HG02798 (cell line): Measurements from ENCODE around the gene CEL.
"Not testable (repeated sequence)": the region's sequence is repeated elsewhere in the genome, so short reads cannot be mapped to it uniquely, and the experiment has no call there.

Source experiments
- ATAC-seq: cut with Tn5 transposase; IDR thresholded peaks from one replicate; pipeline ENCODE4 v1.9.1; 2021; ENCODE audit warnings: mild to moderate bottlenecking; ENCODE audit not compliant: unreplicated experiment, poor library complexity

Gene CEL

DNA sequence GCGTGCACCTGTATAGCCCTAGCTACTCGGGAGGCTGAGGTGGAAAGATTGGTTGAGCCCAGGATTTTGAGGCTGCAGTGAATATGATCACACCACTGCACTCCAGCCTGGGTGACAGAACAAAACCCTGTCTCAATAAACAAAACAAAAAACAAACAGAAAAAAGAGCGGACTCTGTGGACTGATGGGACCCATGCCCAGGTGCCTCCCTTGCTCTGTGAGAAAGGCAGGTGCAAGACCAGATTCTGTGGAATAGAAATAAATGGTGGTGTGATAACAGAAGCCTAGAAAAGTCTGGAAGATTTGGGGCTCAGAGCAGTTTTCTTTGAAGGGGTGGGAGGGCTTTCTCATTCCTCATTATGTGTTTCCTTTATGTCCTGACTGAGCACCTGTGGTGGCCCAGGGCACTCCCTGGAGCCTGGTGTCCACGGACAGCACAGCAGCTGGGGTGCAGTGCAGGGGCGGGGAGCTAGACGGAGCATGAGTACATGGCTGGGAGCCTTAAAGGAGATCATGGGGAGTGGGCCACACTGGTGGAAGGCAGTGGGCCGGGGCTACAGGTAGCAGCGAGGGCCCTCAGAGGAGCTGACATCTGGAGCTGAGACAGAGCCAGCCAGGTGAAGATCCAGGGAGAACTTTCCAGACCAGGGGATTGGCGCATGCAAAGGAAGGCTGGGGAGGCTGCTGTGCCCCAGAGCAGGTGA is 15.4 kb upstream of the CEL start:
- ATAC-seq = no peak

DNA sequence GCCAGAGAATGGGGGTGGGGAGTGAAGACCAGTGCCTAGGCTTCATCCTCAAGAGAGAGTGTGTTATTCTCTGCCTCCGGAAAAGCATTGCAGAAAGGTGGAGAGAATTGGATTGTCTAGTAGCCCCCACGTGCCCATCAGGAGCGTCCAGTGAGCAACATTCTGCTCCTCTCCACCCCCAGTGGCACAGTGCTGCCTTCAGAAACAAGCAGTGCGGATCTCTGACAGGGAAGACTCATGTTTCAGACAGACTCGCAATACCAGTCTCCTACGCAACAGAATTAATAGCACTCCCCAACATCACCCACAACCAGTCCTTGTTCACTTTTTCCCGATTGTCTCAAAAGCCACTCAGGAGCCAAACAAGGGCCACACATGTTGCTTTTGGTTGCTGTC is 14.9 kb upstream of the CEL start:
- ATAC-seq = no peak

DNA sequence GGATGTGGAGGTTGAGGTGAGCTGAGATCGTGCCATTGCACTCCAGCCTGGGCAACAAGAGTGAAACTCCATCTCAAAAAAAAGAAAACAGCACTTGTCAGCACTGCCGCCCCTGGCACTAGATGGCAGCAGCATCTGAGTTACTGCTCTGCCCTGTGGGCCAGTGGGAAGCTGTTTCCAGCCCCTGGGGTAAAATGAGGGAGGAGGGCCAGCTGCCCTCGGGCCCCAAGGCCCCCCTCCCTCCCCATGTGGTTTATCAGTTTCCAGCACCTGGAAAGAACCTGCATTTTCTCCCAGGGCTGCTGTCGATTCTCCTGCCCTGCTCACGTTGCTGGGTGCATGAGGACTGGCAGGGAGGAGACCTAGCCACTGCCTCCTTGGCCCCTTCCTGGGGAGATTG is 13.2 kb upstream of the CEL start:
- ATAC-seq = no peak

DNA sequence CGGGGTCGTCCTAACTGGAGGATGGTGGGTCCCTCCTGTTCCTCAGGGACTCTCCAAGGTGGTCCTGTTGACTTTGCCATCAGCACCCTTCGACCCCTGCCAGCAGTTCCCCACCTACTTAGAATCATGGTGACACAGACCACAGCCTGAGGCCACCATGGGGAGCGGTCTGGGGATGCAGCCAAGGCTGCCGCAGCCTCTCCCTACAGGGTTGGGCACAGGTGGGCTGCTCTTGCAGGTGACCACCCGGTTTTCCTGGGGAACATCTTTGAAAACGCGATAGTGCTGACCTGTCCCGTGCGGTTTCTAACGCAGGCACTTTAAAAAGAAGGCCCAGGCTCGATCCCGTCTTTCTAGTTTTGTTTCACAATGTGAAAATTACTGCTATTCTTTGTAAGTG is 12.7 kb upstream of the CEL start:
- no peak for ATAC-seq

DNA sequence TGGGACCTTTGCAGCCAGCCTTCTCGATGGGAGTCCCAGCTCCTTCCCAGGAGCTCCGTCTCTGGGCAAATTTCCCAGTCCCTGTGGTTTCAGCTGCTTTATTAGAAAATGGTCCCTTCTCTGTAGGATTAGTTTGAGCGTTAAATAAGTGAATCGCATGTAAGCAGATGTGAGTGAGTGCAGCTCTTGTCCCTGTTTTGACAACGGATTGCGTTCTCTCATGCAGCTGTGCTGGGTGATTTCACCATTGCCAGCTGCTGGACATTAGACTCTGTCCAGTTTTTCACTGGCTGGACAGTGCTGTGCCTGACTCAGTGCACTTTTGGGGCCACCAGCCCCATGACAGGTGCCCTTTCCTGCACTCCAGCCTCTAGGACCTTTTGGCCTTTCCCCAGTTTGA is 11.6 kb upstream of the CEL start:
- ATAC-seq = no peak

DNA sequence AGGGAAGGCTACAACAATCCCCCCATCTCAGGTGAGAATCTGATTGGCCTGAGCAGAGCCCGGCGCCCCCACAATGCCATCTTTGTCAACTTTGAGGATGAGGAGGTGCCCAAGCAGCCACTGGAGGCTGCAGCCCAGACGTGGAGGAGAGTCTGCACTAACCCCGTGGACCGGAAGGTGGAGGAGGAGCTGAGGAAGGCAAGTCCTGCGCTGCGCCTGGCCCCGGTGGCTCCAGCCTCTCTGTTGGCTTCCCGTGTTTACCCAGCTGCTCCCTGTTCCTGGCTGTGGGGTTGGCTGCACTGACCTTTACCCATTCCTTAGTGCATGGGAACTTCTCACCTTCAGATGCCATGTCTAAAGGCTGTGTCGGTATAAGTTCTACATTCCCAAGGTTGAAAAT is 11.0 kb upstream of the CEL start:
- no peak for ATAC-seq

DNA sequence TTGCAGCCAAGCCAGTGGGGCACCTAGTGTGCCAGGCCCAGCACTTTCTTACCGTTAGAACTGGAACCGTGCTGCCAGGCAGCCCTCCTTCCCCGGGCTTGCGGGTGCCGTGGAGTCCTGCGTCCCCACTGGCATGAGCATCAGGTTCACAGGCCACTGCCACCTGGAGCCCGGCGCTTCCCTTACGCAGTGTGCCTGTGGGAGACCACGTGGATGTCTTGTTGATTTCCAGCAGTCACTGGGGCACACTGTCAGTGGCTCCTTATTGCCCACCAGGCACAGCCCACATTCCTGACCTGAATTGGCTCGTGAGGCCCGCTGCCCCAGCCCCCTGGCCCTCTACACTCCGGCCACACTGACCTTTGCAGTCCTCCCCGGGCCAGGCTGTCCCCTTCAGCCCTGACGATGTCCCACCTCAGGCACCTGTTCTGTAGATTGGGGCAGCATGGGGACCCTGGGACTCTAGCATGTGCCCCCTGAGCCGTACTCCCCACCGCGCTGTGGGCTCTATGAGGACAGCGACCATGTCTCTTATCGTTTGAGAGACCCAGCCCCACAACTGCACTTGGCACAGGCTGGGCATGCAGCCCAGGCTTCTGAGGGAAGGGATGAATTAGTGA is 10.4 kb upstream of the CEL start:
- ATAC-seq = no peak

DNA sequence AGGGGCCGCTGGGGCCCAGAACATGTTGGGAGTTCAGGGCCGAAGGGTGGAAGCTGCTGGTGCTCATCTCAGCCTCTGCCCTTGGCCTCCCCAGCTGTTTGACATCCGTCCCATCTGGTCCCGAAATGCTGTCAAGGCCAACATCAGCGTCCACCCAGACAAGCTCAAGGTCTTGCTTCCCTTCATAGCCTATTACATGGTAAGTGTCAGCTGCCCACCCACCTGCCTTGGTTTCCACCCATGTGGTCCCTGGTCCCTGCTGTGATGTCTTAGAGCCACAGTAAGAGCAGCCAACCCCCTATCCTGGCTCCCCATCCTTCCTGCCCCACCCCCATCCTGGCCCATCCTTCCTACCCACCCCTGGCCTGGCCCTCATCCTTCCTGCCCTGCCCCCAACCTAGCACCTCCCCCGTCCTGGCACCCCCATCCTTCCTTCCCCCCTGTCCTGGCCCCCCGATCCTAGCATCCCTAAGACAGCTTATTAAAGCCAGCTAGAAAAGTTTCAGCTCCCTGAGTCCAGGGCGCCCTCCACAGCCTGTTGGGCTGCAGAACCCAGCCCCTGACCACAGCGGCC is 9.7 kb upstream of the CEL start:
- no peak for ATAC-seq

DNA sequence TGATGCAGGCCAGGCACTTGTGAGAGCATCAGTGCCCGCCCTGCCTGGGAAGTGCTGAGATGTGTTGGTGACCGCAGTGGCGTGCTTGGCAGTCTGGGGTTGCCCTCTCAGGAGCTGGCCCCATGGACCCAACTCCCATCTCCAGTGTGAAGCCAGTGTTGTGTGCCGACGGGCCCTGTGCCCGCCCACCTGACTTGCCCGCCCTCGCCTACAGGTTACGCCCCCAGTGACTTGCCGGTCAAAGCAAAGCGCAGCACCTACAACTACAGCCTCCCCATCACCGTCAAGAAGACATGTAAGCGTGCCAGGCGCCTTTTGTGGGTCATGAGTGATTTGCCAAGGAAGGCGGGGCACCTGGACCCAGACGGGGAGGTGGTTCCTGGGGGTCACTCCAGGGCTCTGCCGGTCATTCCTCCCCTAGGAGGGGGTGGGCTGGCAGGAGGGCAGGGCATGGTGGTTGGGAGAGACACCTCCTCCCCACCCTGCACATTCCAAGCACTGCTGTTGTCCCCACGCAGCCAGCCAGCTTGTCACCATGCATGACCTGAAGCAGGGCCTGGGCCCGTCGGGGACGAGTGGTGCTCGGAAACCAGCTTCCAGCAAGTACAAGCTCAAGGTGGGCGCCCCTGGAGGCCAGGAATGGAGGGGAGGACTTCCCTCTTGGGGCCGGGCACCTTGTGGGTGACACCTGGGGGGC is 7.4 kb upstream of the CEL start:
- ATAC-seq = no peak

DNA sequence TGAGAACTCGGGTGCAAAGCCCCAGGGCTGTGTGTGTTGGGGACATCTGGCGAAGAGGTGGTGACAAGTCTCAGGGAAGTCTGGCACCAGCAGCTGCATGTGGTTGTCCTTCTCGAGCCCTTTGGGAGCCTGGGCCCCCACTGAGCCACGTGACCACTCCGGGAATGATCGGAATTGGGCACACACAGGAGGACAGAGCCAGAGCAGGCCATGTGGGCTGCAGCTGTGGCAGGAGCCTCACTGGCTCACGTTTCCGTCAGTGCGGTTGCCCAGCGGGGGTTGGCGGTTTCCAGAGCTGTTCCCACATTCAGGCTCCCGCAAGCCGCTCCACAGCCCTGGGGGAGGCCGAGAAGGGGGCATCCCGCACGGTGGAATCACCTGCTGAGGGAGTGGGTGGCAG is 6.8 kb upstream of the CEL start:
- ATAC-seq = no peak

DNA sequence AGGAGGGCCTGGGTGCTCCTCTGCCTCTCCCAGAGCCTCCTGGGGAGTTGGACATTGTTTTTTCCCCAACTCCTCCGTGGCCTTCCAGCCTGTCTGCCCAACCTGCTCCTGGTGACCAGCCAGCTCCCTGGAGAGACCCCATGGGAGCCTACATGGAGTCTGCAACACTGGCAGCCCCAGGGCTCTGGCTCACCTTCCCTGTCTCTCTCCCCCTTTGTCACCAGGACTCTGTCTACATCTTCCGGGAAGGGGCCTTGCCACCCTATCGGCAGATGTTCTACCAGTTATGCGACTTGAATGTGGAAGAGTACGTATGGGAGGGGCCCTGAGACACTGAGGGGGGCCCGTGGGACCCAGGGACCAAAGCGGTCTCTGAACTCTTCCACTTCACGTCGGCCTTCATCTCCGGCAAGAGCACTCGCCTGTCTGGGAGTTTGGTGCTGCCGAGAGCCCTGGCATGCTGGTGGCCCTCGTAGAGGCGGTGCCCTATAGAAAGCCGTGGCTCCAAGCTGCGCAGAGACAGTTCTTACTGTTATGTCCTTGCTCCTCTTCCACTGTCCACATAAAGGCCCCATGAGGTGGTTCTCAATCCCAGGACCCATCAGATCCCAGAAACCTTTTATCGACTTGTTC is 5.9 kb upstream of the CEL start:
- no peak for ATAC-seq

DNA sequence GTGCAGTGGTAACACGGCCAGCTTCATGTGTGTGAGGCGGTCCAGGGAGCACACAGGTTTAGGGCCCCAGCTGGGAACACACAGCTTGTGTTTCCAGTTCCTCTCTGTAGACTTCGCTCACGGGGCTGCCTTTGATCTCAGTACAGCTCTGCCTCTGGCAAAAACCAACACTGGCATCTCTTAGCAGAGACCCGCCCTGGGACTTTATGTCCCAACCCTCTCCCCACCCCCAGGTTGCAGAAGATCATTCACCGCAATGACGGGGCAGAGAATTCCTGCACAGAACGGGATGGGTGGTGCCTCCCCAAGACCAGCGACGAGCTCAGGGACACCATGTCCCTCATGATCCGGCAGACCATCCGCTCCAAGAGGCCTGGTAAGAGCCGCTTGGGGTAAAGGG is 5.2 kb upstream of the CEL start:
- ATAC-seq = no peak

DNA sequence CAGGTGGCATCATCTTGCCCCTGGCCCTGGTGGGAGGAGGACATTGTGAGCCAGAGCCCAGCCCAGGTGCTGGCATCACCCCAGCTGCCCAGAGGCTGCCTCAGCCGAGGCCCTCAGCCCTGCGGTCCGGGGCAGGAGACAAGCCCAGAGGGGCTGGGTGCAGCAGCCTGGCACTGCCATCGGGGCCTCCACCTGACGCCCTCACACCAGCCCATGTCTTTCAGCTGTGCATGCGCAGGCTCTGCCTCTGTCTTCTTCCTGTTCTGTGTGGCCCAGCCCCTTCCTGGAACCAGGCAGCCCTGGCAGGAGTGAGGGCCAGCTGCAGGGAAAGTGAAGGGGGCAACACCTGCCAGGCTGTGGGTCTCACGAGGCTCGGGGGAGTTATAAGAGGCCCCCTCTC is 4.8 kb upstream of the CEL start:
- no peak for ATAC-seq

DNA sequence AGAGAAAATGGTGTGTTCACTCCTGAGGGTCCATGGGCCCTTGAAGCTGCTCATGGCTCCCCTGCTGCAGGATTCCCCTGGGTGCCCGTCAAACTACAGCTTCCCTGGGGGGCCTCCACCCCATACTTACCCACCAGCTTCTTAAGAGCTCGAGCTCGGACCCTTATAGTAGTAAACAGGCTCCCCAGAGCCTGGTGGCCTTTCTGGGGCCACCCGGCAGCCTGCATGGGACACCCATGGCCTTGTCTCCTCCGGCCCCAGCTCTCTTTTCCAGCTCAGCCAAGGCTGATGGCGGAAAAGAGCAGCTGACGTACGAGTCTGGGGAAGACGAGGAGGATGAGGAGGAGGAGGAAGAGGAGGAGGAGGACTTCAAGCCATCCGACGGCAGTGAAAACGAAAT is 4.2 kb upstream of the CEL start:
- no peak for ATAC-seq

DNA sequence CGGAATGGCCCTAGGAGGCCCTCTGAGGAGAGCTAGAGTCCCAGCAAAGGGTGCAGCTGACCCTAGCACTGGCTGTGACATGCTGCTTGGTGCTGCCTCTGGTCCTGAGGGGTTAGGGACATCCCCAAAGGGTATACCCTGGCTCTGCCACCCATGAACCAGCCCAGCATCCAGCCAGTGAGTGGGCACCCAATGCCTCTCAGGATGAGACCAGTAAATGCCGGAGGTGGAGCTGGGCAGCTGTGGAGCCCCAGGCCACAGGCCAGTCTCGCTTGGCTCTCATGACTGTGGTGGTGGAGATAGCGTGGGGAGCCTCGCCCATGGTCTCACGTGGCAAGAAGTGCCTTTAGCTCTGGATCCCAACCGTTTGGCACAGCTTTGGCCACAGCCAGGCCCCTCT is 3.7 kb upstream of the CEL start:
- ATAC-seq = no peak

DNA sequence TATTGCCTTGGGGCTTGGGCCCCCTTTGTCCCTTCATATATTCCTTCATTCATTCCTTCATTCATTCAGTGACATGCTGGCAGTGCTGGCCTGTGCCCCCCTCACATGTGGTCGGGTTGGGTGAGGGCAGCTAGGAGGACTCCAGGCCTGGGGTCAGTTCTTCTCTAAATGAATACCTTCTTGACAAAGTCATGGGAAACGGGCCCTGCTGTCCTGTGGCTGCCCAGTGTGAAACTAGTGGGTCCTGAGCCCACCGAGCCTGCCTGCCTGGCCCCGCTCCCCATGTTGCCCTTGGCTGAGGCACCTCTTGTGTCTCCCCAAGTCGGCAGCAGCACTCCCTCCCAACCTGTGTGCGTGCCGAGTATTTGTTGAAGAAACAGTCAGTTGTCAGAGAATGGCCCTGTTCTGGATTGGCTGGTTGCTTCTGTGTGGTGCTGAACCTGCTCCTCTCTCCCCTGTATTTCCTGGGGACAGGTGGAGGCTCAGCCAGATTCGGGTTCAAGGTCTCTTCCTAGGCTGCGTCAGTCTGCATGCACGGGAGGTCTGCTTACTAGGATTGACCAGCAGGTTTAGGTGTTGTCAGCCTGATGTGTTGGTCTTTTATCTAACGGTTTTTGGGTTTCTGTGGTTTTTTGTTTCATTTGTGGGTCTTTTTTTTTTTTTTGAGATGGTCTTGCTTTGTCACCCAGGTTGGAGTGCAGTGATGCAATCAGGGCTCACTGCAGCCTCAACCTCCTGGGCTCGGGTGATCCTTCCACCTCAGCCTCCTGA is 3.0 kb upstream of the CEL start:
- no peak for ATAC-seq

DNA sequence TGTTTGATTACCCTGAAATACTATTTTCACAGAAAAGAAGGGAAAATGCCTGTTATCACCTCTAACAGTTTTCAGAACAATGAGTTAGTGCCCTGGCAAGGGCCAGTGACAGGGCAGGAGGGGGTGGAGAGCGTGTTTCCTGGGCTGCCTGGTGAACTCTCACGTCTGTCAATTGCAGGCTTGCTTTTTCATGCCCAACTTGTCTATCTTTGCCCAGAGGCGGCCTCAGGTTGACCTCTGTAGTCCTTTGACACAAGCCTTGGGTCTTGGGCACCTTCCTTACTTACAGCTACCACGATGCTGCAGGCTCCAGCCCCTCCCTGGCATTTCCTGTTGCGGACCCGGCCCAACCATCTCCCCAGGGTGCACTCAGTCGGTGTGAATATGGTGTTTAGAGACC is 2.2 kb upstream of the CEL start:
- no peak for ATAC-seq

DNA sequence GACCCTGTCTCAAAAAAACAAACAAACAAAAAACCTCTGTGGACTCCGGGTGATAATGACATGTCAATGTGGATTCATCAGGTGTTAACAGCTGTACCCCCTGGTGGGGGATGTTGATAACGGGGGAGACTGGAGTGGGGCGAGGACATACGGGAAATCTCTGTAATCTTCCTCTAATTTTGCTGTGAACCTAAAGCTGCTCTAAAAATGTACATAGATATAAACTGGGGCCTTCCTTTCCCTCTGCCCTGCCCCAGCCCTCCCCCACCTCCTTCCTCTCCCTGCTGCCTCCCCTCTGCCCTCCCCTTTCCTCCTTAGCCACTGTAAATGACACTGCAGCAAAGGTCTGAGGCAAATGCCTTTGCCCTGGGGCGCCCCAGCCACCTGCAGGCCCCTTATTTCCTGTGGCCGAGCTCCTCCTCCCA is 1.4 kb upstream of the CEL start:
- ATAC-seq = no peak

DNA sequence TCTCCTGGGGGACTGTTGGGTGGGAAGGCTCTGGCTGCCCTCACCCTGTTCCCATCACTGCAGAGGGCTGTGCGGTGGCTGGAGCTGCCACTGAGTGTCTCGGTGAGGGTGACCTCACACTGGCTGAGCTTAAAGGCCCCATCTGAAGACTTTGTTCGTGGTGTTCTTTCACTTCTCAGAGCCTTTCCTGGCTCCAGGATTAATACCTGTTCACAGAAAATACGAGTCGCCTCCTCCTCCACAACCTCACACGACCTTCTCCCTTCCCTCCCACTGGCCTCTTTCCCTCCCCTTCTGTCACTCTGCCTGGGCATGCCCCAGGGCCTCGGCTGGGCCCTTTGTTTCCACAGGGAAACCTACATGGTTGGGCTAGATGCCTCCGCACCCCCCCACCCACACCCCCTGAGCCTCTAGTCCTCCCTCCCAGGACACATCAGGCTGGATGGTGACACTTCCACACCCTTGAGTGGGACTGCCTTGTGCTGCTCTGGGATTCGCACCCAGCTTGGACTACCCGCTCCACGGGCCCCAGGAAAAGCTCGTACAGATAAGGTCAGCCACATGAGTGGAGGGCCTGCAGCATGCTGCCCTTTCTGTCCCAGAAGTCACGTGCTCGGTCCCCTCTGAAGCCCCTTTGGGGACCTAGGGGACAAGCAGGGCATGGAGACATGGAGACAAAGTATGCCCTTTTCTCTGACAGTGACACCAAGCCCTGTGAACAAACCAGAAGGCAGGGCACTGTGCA is 590 bp upstream of the CEL start:
- not testable (repeated sequence) for ATAC-seq

DNA sequence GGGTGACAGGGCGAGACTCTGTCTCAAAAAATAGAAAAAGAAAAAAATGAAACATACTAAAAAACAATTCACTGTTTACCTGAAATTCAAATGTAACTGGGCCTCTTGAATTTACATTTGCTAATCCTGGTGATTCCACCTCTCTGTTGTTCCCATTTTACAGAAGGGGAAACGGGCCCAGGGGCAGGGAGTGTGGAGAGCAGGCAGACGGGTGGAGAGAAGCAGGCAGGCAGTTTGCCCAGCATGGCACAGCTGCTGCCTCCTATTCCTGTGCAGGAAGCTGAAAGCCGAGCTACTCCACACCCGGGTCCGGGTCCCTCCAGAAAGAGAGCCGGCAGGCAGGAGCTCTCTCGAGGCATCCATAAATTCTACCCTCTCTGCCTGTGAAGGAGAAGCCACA is 788 bp downstream of the CEL start:
- not testable (repeated sequence) for ATAC-seq
